Cerebellar cortex (tissue), 1 donor: ENCODE data around the gene NKD2.

ENCODE experiments used
- DNase-seq: peaks from one replicate; pipeline ENCODE4 v3.0.0-alpha.2; 2015; ENCODE audit warnings: low spot score

Gene NKD2

DNA sequence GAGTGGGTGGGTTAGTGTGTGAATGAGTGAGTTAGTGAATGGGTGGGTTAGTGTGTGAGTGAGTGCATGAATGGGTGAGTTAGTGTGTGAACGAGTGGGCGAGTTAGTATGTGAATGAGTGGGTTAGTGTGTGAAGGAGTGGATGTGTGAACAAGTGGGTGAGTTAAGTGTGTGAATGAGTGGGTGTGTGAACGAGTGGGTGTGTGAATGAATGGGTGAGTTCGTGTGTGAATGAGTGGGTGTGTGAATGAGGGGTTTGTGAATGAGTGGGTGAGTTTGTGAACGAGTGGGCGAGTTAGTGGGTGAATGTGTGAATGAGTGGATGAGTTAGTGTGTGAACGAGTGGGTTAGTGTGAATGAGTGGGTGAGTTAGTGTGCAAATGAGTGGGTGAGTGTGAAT lies 34.0 kb downstream of the NKD2 start:
- no peak for DNase-seq

DNA sequence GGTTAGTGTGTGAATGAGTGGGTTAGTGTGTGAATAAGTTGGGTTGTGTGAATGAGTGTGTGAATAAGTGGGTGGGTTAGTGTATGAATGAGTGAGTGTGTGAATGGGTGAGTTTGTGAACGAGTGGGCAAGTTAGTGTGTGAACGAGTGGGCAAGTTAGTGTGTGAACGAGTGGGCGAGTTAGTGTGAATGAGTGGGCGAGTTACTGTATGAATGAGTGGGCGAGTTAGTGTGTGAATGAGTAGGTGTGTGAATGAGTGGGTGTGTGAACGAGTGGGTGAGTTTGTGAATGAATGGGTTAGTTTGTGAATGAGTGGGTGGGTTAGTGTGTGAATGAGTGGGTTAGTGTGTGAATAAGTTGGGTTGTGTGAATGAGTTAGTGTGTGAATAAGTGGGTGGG lies 34.7 kb downstream of the NKD2 start:
- DNase-seq, result no peak

- DNase-seq, result no peak
Observed at GRCh38 chr5:1044117-1044516, 35.5 kb downstream of the NKD2 start.

GRCh38 chr5:1045960-1046560 lies 37.5 kb downstream of the NKD2 start:
- no peak for DNase-seq

- DNase-seq, result no peak
Observed at GRCh38 chr5:1047332-1047965, 38.8 kb downstream of the NKD2 start.

DNA sequence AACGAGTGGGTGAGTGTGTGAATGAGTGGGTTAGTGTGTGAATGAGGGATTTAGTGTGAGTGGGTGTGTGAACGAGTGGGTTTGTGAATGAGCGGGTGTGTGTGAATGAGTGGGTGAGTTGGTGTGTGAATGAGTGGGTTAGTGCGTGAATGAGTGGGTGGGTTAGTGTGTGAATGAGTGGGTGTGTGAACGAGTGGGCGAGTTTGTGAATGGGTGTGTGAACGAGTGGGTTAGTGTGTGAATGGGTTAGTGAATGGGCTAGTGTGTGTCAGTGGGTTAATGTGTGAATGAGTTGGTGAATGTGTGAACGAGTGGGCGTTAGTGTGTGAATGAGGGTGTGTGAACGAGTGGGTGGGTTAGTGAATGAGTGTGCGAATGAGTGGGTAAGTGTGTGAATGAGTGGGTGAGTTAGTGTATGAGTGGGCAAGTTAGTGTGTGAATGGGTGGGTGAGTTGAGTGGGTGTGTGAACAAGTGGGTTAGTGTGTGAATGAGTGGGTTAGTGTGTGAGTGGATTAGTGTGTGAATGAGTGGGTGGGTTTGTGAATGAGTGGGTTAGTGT lies 39.6 kb downstream of the NKD2 start:
- no peak for DNase-seq

DNA sequence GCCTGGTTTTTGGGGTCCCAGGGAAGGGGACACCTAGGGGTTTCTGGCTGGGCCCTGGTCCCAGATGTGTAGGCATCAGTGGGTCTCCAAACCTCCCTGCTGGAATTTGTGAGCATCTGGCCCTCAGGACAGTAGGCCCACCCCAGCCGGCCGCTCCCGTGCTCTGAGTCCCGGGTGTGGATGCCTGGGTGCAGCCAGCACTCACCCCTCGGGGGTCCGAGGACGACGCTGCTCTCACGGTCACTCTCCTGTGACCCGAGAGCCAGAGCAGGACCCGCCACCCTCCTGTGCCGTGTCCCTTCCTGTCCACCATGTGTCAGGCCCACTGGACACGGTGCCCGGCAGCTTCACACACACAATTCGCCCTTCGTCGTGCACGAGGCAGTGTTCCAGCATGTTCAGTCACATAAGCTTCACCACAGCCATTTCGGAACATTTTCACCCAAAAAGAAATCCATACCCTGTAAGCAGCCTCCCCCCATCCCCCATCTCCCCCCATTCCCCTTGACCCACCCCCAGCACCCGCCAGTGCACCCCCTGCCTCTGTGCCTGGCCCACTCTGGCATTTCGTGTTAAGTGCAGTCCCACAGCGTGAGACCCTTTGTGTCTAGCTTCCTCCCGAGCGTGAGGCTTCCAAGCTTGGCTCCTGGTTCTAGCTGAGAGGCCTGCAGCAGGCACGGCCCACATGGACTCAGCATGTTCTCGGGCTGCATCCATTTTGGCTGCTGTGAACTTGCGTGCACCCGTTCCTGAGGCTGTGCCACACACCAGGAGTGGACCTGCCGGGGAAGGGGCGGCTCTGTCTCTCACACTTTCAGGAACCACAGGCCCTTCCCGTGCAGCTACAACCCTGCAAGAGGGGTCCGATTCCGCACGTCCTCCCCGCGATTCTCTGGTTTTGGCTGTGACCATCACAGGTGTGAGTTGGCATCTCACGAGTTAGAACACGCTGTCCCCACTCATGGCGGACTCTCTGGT lies 40.5 kb downstream of the NKD2 start:
- no peak for DNase-seq

DNA sequence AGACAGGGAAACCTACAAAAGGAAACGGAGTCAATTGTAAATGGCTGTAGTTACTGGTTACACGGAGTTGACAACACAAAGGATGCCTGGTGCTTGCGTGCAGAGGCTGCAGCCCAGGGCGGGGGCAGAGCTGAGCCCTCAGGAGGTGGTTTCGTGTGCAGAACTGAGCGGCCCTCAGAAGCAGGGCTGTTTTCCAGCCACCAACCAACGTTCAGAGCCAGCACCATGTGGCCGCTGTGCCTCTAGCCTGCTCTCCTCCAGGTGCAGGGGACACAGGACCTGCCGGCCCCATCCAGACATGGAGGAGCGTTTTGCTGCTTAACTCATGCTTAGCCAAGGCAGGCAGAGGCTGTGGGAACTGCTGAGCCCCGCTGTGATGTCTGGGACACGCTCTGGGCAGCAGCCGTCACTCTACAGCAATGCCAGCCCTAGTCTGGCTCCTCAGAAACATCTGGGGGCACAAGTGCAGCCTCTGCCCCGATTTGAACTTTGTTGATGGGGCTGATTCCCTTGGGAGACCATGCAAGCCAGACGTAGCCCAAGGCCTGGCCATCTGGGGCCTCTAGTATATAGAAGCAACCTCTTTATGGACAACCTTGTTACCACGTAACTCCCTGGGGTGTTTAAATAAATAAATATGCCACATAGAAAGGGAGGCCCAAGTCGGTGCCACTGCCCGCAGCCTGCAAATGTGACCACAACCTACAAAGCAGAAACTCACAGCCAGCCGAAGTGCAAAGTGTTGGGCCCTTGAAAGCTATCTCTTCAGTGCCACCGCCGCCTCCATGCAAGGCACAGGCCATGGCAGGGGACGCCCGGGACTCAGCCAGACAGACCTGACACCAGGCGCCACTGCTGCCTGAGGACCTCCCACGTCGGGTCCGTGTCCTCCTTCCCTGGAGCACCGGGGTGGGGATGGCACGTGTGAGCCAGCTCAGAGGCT lies 42.1 kb downstream of the NKD2 start:
- DNase-seq, result no peak

GRCh38 chr5:1051366-1051720 lies 42.7 kb downstream of the NKD2 start:
- no peak for DNase-seq

GRCh38 chr5:1052076-1052475 lies 43.5 kb downstream of the NKD2 start:
- no peak for DNase-seq

DNA sequence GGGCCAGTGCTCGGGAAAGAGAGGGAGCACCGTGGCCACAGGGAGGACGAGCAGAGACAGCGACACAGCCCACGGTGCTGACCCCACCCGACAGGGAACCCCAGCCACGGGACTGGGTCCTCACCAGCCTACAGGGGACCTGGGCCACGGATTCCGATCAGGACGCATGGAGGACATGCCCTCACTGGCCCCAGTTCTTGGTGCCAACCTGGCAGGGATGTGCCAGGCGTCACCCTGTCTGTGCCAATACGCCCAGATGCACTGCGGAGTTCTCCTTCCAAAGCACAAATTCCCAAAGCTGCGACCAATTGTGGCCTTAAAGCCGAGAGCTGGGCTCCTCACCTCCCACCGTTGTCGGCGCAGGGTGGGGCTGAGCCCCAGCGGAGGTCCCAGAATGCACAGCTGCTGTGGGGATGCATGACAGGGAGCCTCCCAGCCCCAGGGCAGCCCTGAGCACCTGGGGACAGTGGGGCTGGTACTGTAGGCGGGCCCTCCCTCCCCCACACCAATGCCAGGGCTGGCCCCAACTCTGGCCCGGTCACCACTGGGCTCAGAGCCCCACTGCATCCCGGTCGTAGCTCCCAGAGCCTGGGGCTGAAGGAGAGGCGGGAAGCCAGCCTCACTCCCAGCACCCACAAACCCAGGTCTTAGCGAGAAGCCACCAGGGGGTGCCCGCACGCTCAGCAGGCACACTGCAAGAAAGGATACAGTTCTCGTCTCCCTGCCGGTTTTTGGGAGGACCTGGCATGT lies 44.2 kb downstream of the NKD2 start:
- DNase-seq, result no peak

DNA sequence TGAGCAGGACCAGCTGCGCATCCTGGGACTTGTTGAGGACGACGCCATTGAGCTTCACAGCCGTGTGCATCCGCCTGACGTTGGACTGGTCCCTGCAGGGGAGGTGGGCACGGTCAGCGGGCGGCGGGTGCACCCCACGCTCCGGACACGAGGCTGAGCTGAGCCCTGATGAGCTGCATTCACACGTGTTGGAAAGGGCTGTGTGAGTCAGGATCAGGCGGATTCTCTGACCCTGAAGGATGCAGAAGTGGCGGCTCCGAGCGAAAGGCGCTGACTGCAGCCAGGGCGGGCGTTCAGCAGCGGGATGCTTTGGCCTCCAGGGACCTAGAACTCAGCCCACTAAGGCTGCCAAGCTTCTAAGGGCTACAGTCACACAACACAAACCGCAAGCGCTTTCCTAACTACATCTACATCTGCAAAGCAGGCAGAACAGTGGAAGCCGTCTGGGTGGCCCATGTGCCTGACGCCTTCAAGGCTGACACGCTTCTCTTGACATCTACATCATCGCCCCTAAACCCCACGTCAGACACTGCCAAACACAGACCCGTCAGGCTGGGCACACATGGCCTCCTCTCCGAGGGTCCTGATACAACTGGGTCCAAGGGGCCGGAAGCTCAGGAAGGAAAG lies 44.9 kb downstream of the NKD2 start:
- no peak for DNase-seq

DNA sequence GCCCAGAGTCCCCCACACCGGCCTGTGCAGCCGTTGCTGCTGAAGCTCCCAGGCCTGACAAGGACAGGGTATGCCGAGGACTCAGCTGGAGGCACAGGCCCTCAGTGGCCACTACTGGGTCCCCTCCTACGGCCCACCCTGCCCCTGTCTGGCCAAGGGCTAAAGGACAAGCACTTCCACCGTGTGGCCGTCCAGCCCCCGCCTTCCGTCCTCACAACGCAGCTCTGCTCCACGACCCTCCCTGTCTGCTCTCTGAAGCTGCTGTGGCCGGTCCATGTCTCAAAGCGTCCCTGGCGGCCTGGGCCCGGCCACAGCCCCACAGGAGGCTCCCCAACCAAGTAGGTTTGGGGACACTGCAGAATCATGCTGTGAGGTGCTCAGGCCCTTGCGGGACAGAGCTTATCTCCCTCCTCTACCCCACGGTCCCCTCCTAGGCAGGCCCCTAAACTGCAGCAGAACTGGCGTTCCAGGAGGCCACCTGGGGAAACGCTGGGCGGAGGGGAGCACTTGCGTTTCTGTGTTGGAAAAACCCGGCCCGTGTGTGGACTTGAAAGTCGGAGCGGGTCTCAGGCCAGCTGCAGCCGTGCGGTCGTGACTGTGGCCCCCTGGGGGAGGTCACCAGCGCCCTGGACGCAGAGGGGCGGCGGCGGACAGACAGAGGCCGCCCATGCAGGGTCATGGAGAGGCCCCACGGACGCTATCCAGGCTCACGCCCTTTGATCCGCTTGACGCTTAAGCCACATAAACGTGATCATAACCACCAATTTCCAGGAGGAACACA lies 45.6 kb downstream of the NKD2 start:
- no peak for DNase-seq

GRCh38 chr5:1054799-1055775 lies 46.5 kb downstream of the NKD2 start:
- DNase-seq, result no peak

- no peak for DNase-seq
Observed at GRCh38 chr5:1055896-1056610, 47.5 kb downstream of the NKD2 start.

DNA sequence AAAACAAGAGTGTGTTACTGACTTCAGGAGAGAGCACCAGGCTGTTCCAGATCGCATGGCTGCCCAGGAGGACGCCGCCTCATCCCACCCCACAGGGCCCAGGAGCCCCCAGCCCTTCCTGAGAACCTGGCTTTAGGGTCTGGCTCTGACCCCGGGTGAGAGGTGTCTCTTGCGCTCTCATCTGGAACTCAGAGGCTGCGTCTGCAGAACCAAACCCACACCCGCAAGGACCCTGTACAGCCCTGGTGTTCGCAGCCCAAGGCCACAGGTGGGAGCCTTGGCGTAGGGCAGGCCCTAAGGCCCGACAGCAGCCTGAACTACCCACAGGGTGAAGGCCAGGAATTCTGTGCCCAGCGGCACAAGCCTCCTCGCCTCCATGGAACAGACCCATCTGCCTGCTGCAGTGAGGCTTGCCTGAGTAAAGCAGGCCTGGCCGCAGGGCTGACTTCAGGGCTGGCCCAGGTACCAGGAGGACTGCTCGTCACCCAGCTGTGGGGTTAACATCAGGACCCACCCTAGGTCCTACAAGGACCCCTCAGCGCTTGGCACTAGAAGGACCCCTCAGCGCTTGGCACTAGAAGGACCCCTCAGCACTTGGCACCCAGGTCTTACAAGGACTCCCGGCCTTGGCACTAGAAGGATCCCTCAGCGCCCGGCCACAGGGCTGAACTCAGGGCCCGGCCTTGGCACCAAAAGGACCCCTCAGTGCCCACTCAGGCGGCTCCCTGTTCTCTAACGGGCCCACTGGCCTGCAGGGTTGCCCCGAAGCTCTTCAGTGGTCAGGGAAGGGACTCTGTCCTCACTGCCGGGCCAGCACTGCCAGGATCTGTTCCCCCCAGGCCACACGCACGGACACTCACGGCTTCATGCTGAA lies 48.2 kb downstream of the NKD2 start:
- DNase-seq, result no peak
